Measurements from ENCODE around the gene POMT2. TPM values are rescaled to one million over a fixed set of nuclear protein-coding genes. Genes with fewer than 3 reads are reported as not detected.

POMT2 gene
- total RNA-seq, 1 donor, result 7.0 TPM

DNA sequence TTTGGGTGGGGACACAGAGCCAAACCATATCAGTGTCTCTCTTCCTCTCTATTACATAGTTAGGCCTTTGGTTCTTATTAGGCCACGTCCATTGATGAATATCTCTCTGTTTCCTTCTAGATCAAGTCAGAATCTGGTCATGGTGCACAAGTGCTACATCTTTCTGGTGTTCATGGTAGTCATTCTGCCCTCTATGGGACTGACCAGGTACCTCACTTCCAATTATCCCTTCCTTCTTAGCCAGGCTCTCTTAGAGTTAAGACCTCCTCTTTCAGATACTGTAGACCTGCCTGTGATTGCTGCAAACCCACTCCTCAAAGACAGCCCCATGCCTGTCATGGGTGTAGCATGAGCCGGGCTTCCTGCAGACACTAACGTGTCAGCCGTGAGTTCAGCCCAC is 74.9 kb downstream of the POMT2 start:
- DNase-seq (ENCODE audit: low read depth in 2 of 3, low spot score in 2 of 3), result no peak

DNA sequence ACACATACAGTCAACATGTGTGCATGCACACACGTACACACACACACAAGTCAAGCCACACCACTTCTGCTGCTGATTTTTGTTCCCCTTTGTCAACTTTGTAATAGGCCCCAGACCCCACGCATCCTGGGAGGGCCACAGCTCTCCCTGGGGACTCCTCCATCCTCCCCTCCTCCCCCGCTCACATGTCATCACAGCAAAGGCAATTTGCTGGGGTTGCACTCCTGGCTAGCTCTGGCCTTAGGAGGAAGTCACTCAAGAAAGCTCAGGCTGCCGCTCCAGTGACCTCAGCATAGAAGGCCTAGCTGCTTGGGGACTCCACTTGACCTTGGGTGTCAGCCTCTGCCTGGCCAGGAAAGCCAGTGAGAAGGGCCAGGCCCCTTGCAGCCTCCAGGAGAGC is 76.8 kb downstream of the POMT2 start:
- peak in 1 of 3 donors; percentile 10 for DNase-seq (ENCODE audit: low read depth in 2 of 3, low spot score in 2 of 3)

DNA sequence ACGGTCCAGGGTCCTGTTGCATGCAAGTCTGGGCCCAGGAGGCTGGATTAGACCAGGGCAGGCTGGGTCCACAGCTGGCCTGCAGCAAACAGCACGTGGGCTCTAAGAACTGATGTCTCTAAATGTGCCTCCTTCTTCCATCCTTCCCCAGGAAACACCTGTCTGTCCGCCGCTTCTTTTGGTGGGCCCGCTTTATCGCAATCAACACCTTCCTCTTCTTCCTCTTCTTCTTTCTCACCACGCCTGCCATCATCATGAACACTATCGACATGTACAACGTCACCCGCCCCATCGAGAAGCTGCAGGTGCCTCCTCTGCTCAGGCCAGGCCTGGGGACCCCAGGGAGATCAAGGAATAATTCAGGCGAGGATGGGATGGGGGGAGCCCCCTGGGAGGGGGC is 77.9 kb downstream of the POMT2 start:
- DNase-seq (ENCODE audit: low read depth in 2 of 3, low spot score in 2 of 3), result peak in 2 of 3 donors; percentile 78 to 90

DNA sequence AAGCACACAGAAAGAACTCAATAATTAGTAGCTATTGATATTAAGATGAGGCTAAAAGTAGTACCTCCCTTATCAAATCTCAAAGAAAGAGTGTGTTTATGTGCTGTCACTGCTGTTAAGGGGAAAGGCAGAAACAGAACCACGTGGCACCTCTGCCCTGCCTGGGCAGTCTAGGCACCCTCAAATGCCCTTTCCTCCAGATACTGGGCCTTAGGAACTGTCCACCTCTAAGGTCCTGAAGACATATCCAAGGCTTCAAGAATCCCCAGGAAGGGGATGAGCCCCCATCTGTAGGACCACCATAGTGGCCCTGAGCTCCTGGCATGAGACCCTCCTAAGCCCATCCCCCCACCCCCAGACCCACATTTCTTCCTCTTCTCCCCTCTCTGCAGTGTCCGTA is 78.7 kb downstream of the POMT2 start:
- DNase-seq (ENCODE audit: low read depth in 2 of 3, low spot score in 2 of 3), result peak in 1 of 3 donors; percentile 27

DNA sequence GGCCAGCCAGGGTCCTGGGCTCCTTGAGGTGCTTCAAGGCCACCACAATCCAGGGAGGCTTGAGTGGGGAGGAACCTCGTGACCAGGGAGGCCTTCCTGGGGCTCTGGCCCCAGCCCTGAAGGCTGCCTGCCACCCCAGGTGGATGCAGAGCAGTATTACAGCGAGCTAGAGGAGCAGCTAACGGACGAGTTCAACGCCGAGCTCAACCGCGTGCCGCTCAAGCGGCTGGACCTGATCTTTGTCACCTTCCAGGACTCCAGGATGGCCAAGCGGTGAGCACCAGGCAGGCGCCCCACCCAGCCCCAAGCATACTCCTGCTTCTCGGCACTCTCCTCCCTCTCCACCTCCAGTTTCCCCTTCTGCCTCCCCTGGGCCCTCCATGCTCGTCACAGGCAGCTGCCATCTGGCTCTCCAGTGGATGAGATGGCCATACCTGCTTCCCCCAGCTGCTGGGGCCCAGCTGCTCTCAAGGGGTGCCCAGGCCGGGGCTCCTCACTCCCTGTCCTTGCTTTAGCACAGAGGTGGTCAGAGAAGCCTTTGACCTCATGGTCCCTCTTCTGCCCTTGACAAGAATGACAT is 80.3 kb downstream of the POMT2 start:
- no peak for DNase-seq (ENCODE audit: low read depth in 2 of 3, low spot score in 2 of 3)

DNA sequence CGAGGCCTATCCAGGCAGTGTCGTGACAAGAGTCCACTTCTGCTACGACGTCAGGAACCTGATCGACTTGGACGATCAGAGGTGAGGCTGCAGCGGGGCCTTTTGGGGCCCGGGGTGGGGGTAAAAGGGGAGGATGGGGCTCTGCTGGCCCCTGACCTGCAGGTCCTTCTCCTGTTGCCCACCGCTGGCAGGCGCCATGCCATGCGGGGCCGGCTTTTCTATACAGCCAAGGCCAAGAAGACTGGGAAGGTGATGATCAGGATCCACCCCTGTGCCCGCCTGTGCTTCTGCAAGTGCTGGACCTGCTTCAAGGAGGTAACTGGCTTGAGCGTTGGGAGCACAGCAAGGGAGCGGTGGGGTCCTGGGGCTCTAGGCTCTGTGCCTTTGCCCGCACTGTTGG is 81.3 kb downstream of the POMT2 start:
- no peak for DNase-seq (ENCODE audit: low read depth in 2 of 3, low spot score in 2 of 3)

DNA sequence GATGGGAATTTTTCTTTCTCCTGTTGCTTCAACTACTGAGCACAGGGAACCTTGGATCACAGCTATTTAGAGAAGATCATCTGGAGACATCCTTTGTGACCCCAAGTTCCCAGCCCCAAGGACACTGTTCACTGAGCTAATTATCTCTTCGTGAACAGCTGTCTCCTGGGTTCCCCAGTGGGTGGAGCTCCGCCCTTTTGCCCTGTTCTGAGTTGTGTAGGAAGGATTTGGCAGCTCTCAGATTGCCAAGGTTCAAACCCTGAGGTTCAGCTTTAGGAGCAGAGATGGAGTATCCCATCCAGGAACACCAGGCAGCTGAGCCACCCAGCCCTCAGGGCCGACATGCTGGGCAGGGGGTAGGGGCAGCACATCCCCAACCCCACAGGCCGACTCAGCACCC is 81.7 kb downstream of the POMT2 start:
- no peak for DNase-seq (ENCODE audit: low read depth in 2 of 3, low spot score in 2 of 3)

DNA sequence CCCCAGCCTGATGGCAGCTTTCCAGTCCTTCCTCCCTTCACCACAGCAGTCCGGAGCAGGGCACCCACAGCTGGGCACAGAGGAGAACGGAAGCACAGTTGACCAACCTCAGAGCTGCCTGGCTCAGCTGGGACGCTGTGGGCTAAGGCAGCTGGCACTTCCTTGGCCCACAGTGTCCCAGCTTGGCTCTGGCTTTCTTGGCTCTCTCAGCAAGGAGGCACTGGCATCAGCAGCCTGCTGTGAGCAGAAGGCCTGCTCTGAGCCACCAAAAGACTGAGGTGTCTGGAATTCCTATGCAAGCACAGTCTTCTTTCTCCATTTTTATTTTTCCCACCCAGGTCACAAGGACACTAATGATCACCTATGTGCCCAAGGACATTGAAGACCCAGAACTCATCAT is 82.3 kb downstream of the POMT2 start:
- no peak for DNase-seq (ENCODE audit: low read depth in 2 of 3, low spot score in 2 of 3)

DNA sequence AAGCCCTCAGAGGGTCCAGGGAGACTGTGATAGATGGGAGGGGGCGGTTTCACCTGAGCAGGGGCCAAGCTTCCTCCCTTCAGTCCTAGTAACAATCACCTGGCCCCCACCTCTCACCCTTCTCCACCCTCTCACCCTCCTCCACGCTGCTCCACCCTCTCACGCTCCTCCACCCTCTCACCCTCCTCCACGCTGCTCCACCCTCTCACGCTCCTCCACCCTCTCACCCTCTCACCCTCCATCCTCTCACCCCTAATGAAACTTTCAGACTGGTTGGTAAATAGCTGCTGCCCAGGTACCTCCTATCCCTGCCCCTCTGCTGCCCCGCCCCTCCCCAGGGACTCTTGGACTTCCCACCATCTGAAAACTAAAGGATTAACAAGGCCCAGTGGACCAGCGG is 83.9 kb downstream of the POMT2 start:
- no peak for DNase-seq (ENCODE audit: low read depth in 2 of 3, low spot score in 2 of 3)

DNA sequence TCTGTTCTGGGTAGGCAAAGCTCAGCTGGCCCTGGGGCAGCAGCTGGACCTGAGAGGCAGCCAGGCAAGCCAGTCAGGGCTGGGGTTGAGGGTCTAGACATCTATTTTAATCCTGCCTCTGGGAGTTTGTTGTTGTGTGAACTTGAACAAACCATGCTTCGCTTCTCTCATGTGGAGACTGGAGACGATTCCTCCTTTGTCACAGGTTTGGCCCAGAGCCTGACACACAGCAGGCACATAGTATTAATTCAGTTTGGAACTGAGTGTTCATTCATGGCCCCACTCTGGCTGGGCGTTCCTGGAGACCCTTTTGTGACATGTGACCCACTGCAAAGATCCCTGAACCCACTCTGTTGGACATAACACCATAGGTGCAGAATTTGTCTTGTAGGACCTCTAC is 89.0 kb downstream of the POMT2 start:
- no peak for DNase-seq (ENCODE audit: low read depth in 2 of 3, low spot score in 2 of 3)

DNA sequence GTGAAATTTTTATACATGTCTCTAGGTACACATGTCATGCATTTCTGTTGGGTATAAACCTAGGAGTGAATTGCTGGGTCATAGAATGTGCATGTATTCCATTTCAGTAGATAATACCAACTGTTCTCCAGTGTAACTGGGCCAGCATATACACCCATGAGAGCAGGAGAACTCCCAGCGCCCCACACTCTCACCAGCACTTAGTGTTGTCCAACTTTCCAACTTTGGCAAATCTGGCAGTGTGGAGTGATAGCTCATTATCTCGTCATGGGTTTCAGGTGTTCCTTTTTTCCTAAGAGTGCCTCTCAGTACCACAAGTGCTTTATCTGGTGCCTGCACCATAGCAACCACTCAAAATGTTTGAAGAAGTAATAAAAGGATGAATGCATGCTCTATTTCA is 89.8 kb downstream of the POMT2 start:
- no peak for DNase-seq (ENCODE audit: low read depth in 2 of 3, low spot score in 2 of 3)

DNA sequence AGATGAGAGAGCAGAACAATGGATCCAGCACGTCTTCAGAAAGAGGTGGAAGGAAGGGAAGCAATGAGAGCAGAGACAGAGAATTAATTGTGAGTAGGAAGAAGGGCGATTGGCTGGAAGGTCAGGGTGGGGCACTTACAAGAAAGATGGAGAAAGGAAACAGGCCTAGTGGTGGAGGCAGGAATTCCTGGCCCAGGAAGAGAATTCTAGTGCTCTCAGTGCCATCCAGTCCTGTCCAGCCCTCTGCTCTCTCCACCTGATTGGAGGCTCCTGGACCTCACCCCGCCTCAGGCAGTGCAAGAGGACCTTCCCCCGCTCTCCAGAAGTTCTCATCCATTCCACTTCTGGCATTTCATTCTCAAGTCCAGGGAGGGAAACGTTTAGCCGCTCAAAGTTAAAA is 92.6 kb downstream of the POMT2 start:
- DNase-seq (ENCODE audit: low read depth in 2 of 3, low spot score in 2 of 3), result no peak

DNA sequence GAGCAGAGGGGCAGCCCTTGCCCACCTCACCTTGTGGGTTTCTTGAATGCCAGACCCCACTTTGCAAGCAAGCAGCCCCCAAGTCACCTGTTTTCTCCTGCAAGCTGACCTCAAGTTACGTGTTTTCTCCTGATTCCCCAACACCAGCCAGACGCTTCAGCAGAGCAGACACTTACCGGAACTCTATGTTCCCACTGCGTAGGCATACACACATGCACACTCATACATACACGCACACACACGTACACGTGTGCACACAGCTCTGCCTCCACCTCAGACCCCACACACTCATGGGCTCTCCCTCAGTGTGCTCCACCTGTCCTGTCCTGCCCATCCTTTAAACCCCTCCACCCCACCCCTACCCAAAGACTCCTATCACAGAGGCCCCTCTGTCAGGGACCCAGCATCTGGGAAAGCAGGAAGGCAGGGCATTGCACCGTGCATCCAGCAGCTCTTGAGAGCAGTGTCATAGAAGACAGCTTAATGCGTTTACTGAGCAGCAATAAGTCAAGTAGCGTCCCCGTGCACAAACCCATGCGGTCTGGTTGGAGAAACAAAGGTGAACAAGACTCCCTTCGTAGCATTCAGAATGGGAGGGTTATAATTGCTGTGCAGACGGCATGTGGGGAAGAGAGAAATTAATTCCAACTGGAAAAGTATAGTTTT is 94.7 kb downstream of the POMT2 start:
- DNase-seq (ENCODE audit: low read depth in 2 of 3, low spot score in 2 of 3), result no peak

DNA sequence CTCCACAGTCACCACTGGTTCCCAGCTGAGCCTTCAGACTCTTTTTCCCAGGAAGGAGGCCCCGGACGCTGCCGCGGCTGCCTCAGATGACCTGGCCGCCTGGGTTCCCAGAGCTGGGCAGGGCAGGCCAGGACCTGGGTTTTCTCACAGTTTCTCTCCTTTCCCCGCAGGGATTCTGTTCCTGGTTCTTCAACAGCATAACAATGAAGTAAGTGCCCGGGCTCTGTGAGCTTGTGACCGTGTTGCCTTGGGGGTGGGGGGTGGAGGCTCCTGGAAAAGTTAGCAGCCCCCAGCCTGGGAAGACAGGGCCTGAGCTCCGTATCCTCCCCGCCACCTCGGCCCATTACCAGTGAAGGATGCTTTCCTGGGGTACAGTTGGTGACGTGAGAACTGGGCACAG is 95.4 kb downstream of the POMT2 start:
- no peak for DNase-seq (ENCODE audit: low read depth in 2 of 3, low spot score in 2 of 3)

Small RNA genes within 50 kb of the gene (small RNA-seq; reads per million reads assigned to genes)
- not detected for gene MIR1260A

Other genes with a start within 250 kb of the POMT2 start
- gene CIPC, start 222.6 kb downstream of the POMT2 start, total RNA-seq, result 12.4 TPM
- gene ZDHHC22, start 179.1 kb downstream of the POMT2 start, total RNA-seq, result not detected
- gene TMEM63C, start 139.1 kb downstream of the POMT2 start, total RNA-seq, result 0.27 TPM
- not detected for gene NGB, start 49.7 kb downstream of the POMT2 start, total RNA-seq
- 42.0 TPM for gene GSTZ1, start 153 bp upstream of the POMT2 start, total RNA-seq
- gene TMED8, start 56.2 kb upstream of the POMT2 start, total RNA-seq, result 19.9 TPM
- gene SAMD15, start 56.5 kb upstream of the POMT2 start, total RNA-seq, result 0.81 TPM
- gene NOXRED1, start 102.6 kb upstream of the POMT2 start, total RNA-seq, result 0.27 TPM
- gene VIPAS39, start 136.7 kb upstream of the POMT2 start, total RNA-seq, result 26.7 TPM
- gene AHSA1, start 137.2 kb upstream of the POMT2 start, total RNA-seq, result 61.9 TPM
- gene ISM2, start 177.9 kb upstream of the POMT2 start, total RNA-seq, result 0.27 TPM